Measurements from ENCODE around the gene SELENON. TPM values are rescaled to one million over a fixed set of nuclear protein-coding genes. Genes with fewer than 3 reads are reported as not detected.

SELENON gene
- total RNA-seq, 3 donors from 2014 or later, result 29.6 to 45.1 (median 35.9) TPM

DNA sequence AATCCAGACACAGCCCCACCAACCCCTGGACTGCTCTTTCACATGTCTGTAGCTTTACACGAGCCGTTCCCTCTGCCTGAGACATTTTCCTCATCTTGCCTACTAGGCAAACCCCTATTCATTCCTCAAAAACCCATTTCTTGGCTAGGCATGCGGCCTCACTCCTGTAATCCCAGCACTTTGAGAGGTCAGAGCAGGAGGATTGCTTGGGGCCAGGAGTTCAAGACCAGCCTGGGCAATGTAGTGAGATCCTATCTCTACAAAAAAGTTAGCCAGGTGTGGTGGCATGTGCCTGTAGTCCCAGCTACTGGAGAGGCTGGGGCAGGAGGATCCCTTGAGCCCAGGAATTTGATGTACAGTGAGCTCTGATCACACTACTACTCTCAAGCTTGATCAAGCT is 64.4 kb downstream of the SELENON start:
- DNase-seq, result no peak
- no peak for TF ChIP-seq CTCF (IDR thresholded peaks at IDR 0.05)

GRCh38 chr1:25866288-25866687 is 66.3 kb downstream of the SELENON start:
- Histone ChIP-seq H3K4me3 (no peak overlapping the region), H3K9me3 (no peaks in the 10 kb centered on the region), H3K4me1 (ENCODE audit: low read depth) (peaks cover 21% of the 10 kb centered on the region), H3K36me3 (ENCODE audit: low read depth) (no peaks in the 10 kb centered on the region)
- DNase-seq, result no peak
- no peak for TF ChIP-seq CTCF (IDR thresholded peaks at IDR 0.05)
- intact Hi-C loops (cut with DNase I, micrococcal nuclease), result no loop called here
- no peak for ATAC-seq

More for the DNA sequence above, 64.4 kb downstream of the SELENON start:
- intact Hi-C loops (cut with DNase I, micrococcal nuclease), result no loop called here
- H3K4me1 ChIP-seq (ENCODE audit: low read depth), result peaks cover 15% of the 10 kb centered on the region
- no peak overlapping the region for H3K4me3 ChIP-seq
- H3K36me3 ChIP-seq (ENCODE audit: low read depth), result no peaks in the 10 kb centered on the region
- no peak for ATAC-seq
- H3K9me3 ChIP-seq, result no peaks in the 10 kb centered on the region

DNA sequence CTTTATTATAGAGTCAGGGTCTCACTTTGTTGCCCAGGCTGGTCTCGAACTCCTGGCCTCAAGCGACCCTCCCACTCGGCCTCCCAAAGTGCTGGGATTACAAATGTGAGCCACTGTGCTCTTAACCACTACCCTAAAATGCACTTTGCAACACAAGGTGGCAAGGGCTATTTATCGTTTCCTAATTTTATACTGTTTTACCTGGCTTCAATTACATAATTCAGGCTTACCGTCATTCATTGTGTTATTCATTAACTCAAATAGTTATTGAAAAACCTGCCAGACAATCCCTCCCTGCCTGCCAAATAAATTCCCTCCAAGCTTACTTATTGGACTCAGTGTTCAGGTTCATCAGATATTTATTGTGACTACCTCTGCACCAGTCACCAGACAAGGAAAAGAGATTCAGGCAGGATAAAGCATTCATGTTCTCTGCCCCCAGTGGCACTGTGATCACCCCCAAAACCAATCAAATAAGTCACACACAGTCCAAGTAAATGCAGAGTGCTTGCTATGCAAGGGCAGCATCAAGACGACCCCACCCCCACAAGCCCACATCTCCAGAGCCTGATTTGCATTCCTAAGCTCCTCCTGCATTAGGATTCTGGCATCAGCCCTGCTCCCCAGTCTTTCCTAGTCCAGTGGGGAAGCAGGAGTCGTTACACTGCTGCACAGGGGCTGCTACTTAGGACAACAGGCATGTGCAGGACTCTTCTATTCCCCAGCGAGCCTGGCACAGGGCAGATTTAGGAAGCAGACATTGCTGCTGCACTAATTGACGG is 67.4 kb downstream of the SELENON start:
- H3K9me3 ChIP-seq, result no peaks in the 10 kb centered on the region
- no peak for DNase-seq
- H3K4me3 ChIP-seq, result no peak overlapping the region
- ATAC-seq, result peak; percentile 69
- H3K4me1 ChIP-seq (ENCODE audit: low read depth), result peaks cover 27% of the 10 kb centered on the region
- no peaks in the 10 kb centered on the region for H3K36me3 ChIP-seq (ENCODE audit: low read depth)
- intact Hi-C loops (cut with DNase I, micrococcal nuclease), result no loop called here
- TF ChIP-seq CTCF (IDR thresholded peaks at IDR 0.05), result no peak

Other genes with a start within 250 kb of the SELENON start
- gene MAN1C1, start 183.4 kb upstream of the SELENON start, total RNA-seq, result 10 to 100 TPM in 1 of 3 donors, 1 to 10 TPM in 2; 2.5 to 22.0 (median 6.1) TPM
- gene MTFR1L, start 19.8 kb downstream of the SELENON start, total RNA-seq, result 10 to 100 TPM; 46.2 to 94.3 (median 83.0) TPM
- gene AUNIP, start 59.3 kb downstream of the SELENON start, total RNA-seq, result 1 to 10 TPM in 1 of 3 donors, under 1 TPM in 2; 0.28 to 1.5 (median 0.35) TPM
- gene PAQR7, start 75.5 kb downstream of the SELENON start, total RNA-seq, result 1 to 10 TPM; 2.5 to 7.7 (median 2.7) TPM
- gene STMN1, start 106.2 kb downstream of the SELENON start, total RNA-seq, result 100 to 1,000 TPM in 1 of 3 donors, 10 to 100 TPM in 2; 32.6 to 103 (median 52.6) TPM
- 10 to 100 TPM; 25.8 to 51.8 (median 38.0) TPM for gene PAFAH2, start 197.9 kb downstream of the SELENON start, total RNA-seq
- gene EXTL1, start 221.6 kb downstream of the SELENON start, total RNA-seq, result 1 to 10 TPM in 1 of 3 donors, under 1 TPM in 1, not detected in 1; 0.14 to 1.7 TPM
- gene SLC30A2, start 245.9 kb downstream of the SELENON start, total RNA-seq, result under 1 TPM; 0.12 to 0.14 (median 0.13) TPM

Measured in mucosa of descending colon (tissue), 3 donors.